HG03060 (cell line): Measurements from ENCODE around the gene HS3ST6.
"Not testable (repeated sequence)": the region's sequence is repeated elsewhere in the genome, so short reads cannot be mapped to it uniquely, and the experiment has no call there.

ENCODE experiments used
- ATAC-seq: cut with Tn5 transposase; IDR thresholded peaks from one replicate; pipeline ENCODE4 v1.9.1; 2021; ENCODE audit warnings: low read depth, moderate number of reproducible peaks; ENCODE audit not compliant: unreplicated experiment

HS3ST6 gene

GRCh38 chr16:1909561-1910231 is 8.5 kb downstream of the HS3ST6 start:
- ATAC-seq = no peak

DNA sequence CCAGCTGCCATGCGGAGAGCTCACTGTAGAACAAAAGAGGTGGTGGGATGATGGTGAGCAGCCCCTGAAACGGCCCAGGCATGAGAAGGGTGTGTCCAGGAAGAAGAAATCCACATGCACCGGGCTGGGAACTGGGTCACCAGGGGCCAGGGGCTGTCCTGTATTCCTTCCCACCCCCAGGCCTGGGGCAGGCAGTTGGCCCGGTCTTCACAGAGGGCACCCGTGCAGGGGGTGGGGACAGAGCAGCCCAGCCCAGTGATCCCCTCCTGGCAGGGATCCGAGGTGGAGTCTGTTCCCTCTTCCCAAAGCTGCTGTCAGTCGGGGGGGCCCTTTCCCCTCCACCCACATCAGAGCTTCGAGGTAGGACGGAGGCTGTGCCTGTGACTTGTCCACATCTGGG is 9.2 kb downstream of the HS3ST6 start:
- ATAC-seq = no peak

GRCh38 chr16:1908184-1908583 is 10.0 kb downstream of the HS3ST6 start:
- no peak for ATAC-seq

- no peak for ATAC-seq
Measured at GRCh38 chr16:1907226-1907860, 10.9 kb downstream of the HS3ST6 start.

- ATAC-seq = no peak
Measured at GRCh38 chr16:1906846-1907165, 11.4 kb downstream of the HS3ST6 start.

- no peak for ATAC-seq
Measured at GRCh38 chr16:1906055-1906845, 12.0 kb downstream of the HS3ST6 start.

- no peak for ATAC-seq
Measured at GRCh38 chr16:1903845-1904840, 14.1 kb downstream of the HS3ST6 start.

DNA sequence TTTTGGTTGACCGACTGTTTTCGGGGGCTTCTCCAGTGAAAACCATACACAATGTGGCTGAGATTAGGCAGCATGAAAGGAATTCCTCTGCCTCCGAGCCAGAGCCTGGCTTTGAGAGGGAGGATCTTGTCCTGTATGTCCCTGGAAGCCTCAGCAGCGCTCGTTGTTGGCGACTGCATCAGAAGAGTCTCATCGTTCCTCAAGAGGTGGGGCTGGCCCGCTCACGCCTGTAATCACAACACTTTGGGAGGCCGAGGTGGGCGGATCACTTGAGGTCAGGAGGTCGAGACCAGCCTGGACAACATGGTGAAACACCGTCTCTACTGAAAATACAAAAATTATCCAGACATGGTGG is 15.0 kb downstream of the HS3ST6 start:
- no peak for ATAC-seq

DNA sequence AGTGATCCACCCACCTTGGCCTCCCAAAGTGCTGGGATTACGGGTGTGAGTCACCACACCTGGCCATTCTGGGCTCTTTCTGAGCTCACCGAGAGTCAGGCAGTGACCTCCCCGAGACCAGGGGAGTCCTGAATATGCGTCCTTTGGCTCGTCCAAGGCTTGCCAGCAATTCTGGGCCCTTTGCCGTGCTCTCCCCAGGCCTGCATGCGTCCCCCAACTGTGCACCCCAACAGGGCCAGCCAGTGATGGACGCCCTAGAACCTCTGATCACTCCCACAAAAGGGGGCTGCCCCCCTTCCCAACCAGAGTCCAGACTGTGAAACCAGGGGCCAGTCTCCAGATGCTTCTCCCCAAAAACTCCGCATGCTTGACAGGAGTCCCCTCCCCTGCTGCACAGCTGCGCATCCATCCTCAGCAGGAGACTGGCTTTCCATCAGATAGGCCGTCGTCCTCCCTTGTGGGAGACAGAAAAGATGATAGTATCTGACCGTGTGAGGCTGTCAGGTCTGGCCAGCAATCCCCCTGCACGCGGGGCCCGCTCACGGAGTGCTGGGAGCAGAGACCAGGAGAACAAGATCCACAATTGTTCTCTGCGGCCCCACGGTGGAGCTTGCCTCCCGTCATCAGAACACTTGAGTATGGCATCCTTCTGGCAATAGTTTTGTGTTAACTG is 15.5 kb downstream of the HS3ST6 start:
- no peak for ATAC-seq

GRCh38 chr16:1900452-1900774 is 17.8 kb downstream of the HS3ST6 start:
- ATAC-seq = no peak

DNA sequence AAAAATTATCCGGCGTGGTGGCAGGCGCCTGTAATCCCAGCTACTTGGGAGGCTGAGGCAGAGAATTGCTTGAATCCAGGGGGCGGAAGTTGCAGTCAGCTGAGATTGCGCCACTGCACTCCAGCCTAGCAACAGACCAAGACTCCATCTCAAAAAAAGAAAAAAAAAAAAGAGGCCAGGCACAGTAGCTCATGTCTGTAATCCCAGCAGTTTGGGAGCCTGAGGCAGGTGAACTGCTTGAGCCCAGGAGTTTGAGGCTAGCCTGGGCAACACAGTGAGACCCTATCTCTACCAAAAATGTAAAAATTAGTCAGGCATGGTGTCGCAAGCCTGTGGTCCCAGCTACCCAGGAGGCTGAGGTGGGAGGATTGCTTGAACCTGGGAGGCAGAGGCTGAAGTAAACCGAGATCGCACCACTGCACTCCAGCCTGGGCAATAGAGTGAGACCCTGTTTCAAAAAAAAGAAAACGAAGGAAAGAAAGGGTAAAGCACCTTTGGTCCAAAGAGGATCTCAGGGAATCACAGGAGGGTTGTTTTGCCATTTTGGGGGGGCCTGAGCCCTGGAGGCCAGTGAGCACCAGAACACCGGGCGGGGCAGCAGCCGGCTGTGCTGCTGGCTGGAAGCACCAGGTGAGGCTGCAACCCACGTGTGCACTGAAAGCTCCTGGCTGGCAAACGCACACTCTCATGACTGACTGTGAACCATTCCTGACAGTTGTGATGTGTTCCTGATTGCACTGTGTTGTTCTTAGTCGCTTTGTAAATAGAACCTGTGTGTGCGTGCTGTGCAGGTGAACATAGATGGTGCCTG is 18.4 kb downstream of the HS3ST6 start:
- no peak for ATAC-seq

DNA sequence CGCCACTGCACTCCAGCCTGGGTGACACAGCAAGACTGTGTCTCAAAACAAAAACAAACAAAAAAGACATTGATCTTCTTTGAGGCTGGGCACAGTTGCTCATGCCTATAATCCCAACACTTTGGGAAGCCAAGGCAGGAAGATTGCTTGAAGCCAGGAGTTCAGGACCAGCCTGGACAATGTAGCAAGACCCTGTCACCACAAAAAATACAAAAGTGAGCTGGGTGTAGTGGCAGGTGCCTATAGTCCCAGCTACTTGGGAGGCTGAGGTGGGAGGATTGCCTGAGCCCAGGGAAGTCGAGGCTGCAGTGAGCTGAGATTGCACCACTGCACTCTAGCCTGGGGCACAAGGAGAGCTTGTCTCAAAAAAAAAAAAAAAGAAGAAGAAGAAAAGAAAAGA is 20.5 kb downstream of the HS3ST6 start:
- not testable (repeated sequence) for ATAC-seq

DNA sequence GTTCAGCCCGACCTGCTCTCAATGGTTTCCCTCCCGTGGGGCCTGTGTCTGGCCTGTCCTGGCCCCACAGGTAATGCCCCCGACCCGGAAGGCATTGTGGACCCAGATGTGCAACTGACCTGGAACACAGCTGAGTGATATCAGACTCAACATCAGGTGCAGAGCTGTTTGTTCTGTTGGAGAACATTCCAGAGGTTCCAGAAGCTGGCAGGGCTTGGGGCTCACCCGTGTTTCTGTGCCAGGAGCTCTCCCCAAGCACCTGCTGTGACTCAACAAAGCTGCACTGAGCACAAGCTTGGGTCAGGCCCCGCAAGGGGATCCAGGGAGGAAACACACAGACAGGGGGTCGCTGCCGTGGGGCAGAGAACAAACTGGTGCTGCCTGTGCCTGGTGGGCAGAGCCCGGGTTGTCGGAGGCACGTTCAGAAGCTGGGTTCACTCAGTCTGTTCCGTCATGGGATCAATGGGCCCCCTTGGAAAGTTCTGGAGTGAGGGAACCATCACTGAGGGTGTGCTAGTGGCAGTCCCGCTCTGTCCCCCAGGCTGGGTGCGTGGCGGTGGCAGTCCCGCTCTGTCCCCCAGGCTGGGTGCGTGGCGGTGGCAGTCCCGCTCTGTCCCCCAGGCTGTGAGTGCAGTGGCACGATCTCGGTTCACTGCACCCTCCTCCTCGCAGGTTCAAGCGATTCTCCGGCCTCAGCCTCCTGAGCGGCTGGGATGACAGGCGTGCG is 22.1 kb downstream of the HS3ST6 start:
- no peak for ATAC-seq

DNA sequence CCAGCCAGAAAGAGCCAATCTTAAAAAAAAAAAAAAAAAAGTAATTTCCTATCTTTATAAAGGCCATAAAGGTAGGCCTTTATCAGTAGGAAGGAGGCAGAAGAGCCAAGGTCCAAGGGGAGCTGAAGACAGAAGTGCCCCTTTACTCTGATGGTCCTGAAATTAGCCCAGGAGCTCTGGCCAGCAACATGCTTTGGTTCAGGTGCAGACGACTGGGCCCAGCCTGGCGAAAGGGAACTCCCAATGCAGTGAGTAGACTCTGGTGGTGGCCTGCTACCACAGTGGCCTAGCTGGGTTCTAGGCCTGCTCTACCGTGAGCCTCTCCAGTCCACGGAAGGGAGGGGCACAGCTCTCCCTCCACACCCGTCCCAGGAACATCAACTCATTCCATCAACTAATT is 23.1 kb downstream of the HS3ST6 start:
- ATAC-seq = no peak

DNA sequence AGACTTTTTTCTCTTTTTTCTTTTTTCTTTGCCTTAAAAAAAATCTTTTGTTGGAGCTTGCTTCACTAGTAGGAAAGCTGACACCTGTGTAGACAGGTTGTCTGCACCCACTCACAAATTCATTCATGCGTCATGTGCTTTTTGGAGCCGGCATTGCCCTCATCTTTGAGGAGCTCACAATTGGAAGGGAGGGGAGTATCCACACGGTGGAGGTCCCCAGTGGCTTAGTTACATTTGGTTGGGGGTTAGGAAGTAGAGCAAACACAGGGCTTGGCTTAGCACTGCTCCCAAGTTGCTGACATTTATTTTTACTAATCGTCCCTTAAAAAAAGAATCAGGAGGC is 27.5 kb downstream of the HS3ST6 start:
- ATAC-seq = no peak

DNA sequence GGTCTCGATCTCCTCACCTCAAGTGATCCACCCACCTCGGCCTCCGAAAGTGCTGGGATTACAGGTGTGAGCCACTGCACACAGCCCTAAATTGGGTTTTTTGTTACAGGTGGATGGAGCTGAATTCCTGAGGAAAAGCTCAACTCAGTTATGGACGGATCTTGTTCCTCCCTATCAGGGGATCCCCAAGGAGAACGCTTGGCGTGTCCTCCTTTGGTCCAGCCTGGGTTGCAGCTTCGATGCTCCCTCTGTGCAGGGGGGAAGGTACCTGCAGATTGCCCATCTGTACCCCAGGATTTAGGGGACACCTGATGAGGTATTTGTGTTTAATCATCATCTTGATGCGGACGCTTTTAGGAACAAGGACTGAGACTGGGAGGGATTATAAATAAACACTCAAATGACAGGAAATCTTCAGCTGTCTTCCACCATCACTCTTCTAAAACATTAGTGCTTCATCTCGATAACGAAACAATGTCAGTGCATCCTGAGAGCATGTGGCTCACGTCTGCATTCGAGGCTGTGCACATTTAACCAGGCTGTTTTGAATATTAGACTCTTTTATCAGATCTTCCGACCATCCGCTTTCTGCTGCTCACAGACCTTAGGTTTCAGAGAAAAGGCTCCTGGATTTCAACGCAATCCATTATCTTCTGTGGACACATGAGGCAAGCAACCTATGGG is 28.0 kb downstream of the HS3ST6 start:
- ATAC-seq = no peak

GRCh38 chr16:1887711-1888354 is 30.4 kb downstream of the HS3ST6 start:
- ATAC-seq = no peak

- ATAC-seq = no peak
Measured at GRCh38 chr16:1884889-1885288, 33.3 kb downstream of the HS3ST6 start.
